Activated gamma-delta T cell treated with Interleukin-2 at 50 U/mL for 16 hours (primary cell): Measurements from ENCODE around the gene UROC1.

Experiments used
- DNase-seq: peaks from one replicate; pipeline ENCODE4 v3.0.0-alpha.2; 2020

UROC1 gene

DNA sequence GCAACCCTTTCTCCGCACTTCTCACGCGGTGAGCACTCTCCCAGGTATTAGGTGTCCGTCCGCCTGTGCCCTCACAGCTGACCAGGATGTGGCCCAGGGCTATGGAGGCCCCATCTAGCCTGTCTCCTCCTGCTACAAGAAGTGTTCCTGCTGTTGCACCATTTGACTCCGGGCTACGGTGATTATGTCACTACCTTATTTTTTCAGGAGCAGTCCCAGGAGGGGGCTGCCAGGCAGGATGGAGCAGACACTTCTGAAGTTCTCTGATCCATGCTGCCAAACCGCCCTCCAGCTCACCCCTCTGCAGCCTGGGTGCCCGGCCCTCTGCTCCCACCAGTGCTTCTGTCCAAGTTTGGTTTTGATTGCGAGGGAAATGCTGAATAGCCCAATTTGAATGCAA is 78.8 kb downstream of the UROC1 start:
- DNase-seq, result no peak

DNA sequence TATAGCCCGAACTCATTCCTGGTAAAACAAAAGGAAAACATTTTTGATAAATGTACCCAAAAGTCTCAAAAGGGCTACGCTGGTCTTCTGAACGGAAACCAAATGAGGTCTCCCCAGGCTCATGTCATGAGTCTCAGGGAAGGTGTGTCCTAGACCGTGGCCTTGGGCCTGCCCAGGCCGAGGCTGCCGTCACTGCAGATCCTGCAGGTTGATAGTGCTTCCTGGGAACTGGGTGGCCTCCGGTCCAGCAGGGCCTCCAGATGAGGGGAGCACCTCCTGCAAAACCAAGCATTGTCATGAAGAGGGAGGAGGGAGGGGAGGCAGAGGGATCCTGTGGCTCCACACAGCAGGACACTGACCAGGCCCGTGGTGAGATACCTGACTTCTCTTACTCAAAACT is 79.4 kb downstream of the UROC1 start:
- no peak for DNase-seq

DNA sequence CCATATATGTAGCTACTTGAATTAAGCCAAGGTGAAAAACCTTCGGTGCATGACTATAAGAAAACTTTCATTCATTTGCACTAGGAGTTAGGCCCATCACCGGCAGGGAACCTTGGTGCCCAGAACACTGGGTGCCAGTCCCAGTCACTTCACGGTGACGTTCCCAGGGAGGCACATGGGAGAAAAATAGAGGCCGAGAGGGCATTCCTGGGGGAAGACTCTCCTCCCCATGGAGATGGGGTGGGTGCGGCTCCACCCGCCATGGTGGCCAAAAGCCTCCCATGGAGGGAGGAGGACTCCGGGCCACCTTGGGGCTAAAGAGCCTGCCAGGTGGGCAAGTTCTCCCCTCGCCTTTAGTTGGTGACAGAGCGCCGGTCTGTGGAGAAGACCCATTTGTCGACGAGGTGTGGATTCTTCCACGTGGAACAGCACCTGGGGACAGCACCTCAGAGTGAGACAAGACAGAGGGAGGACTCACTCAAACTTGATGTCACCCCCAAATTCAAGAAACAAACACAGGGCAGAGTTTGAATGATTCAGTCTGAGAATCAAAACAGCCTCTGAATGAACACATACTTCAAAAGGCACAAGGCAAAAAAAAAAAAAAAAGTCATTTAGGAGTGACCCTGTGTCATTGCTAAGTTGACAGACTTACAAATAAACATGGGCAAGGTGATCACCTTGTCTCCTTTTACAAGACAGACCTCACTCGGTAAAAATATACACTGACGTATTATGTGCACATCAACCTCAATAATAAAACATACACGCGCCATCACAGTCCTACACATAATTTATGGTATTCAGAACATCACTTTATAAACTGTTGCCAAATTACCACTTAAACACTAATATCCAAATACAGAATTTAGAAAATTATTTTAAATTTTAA is 80.5 kb downstream of the UROC1 start:
- DNase-seq, result no peak

DNA sequence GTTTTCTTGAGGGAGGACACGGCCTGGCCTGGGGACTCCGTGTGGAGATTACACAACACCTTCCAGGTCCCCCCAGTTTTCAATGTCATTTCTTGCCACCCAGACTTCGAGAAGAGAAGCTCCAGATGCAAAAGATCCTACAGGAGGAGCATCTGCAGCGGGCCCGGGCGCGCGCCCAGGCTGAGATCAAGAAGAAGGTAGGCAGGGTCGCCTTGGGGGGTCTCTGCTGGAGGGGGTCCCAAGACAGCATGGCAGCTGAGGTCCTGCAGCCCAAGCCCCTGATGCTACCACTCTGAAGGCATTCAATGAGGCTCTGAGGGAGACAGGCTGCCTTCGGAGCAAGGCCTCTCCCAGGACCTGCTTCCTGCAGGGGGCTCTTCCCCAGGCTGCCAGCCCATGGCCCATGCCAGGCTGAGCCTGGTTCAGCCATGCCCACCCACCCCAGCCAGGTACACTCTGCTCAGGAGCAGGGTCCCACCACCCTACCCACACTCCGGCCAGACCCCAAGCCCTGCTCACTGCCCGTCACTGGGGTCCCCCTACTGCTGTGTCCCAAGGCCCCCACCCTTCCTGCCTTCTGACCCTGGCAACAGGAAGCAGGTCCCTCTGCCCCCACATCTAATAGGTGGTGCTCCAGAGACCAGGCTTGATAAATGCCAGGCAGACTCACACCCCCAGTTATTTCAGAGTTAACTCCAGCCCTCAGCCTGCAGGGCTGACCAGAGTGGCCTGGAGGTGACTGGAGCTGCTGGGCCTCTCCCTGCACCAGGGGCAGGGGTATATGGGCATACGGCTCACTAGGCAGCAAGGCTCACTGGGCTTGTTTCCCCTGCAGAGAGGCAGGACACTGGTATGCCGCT is 81.9 kb downstream of the UROC1 start:
- no peak for DNase-seq

DNA sequence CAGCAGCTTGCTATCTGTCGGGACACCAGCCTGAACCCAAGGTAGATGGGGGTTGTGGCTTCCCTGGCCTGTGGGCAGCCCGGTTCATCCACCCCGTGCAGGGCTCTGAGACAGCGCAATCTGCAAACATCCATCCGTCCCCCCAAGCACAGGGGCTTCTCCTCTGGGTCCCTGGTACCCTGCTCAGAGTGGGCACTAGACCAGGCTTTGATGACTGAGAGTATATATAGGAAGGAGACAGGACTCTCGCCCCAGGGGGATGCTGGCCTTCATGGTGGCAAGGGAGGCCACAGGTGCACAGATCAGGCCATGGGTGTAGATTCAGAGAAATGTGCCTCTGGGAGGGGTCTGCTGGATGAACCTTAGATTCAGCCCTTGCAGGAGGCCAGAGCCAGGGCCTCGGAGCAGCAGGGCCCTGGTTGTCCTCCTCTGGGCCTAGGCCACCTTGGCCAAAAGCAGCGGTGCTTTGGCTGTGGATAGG is 82.6 kb downstream of the UROC1 start:
- DNase-seq, result no peak

DNA sequence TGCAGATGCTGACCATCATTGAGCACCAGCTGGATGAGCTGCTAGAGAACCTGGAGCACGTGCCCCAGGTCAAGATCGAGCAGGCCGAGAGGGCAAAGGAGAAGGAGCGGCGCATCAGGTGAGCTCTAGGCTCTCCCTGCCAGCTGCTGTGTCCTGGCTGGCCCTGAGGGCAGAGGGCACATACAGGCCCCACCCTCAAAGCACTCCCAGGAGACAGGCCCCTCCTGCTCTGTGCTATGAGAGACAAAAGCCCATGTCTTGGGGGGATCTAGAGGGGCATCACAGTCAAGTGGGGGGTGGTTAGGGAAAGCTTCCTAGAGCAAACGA is 83.3 kb downstream of the UROC1 start:
- DNase-seq, result no peak

DNA sequence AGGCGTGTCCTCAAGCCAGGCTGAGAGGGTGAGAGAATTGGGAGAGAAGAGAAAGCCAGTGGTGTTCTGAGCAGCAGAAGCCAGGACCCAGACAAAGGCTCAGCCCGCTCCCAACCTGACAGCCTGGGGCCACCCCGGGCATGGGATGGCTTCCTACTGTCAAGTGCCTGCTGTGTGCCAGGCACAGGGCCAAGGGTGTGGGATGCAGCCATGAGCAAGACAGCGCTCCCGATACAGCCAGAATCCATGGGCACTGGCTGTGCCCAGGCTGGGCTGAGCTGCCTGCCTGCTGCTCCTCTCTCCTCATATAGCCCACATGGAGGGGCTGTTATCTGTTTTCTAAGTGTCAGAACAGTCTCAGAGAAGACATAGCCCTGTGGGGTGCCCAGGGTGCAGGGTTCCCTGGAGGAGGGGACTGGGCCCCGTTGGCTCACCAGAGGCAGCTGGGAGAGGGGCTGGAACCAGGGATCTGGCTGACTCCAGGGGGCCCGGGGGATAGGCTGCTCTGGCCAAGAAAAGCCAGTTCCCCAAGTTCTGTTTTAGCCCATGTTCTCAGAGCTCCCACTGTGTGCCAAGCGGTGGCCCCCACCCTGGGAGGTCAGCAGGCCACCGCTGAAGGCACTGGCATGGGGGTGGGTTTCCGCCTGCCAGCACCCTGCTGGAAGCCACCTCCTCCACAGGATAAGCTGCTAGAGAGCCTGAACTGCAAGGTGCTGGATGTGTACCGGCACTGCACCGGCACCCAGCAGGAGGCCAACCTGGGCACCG is 83.9 kb downstream of the UROC1 start:
- no peak for DNase-seq

DNA sequence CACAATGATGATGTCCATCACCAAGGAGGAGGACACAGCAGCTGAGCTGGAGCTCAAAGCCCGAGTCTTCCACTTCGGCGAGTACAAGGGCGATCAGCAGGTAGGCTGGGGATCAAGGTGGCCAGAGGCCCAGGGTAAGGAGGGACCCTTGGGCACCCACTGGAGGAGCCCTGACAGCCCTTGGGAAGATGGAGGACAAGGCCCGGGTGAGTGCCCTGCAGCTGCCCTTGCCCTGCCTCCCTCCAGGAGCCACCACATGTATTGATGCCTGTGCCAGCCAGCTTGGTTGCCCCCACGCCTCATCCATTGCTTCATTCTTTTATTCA is 84.5 kb downstream of the UROC1 start:
- no peak for DNase-seq

DNA sequence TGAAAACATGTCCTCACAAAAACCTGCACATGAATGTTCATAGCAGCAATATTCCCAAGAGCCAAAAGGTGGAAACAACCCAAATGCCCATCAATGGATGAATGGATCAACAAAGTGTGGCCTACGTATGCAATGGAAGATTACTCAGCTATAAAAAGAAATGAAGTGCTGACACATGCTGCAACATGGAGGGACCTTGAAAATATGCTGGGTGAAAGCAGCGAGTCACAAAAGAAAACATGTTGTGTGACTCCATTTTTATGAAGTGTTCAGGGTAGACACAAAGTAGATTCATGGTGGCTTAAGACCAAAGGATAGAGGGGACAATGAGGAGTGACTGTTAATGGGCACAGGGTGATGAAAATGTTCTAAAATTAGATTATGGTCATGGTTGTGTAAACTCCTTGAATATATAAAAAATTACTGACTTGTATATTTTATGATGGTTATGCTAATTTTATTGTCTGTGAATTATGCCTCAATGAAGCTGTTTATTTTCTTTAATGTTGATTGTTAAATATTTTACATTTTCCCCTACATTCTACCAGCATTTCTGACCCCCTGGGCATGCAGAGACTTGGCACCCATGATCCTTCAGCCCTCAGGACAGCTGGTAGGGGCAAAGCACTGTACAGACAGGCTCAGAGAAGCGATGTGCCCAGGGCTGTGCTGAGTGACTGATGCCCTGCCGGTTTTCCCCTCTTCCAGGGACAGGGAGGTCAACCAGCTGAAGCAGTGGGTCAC is 85.0 kb downstream of the UROC1 start:
- DNase-seq, result no peak
